ENCODE data around the gene B3GALNT2.

- TF ChIP-seq, protein P1, sequence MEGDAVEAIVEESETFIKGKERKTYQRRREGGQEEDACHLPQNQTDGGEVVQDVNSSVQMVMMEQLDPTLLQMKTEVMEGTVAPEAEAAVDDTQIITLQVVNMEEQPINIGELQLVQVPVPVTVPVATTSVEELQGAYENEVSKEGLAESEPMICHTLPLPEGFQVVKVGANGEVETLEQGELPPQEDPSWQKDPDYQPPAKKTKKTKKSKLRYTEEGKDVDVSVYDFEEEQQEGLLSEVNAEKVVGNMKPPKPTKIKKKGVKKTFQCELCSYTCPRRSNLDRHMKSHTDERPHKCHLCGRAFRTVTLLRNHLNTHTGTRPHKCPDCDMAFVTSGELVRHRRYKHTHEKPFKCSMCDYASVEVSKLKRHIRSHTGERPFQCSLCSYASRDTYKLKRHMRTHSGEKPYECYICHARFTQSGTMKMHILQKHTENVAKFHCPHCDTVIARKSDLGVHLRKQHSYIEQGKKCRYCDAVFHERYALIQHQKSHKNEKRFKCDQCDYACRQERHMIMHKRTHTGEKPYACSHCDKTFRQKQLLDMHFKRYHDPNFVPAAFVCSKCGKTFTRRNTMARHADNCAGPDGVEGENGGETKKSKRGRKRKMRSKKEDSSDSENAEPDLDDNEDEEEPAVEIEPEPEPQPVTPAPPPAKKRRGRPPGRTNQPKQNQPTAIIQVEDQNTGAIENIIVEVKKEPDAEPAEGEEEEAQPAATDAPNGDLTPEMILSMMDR (IDR thresholded peaks at IDR 0.05): no peak
- TF ChIP-seq EZH2 (IDR thresholded peaks at IDR 0.05) (no peak), EZH2phosphoT487 (IDR thresholded peaks at IDR 0.05) (no peak)
Observed at GRCh38 chr1:235525314-235525713, 21.1 kb upstream of the B3GALNT2 start.
